ENCODE data around the gene HES1. TPM values are rescaled to one million over a fixed set of nuclear protein-coding genes. Genes with fewer than 3 reads are reported as not detected.
A peak's percentile ranks its signal among the peaks of the same experiment; 100 is the strongest.

The HES1 gene
- total RNA-seq, 1 donor from 2014 or later, result 36.2 TPM

GRCh38 chr3:194118920-194119319, 17.0 kb upstream of the HES1 start:
- no peak for DNase-seq (ENCODE audit: low read depth, low spot score)
- Mint-ChIP-seq H3K4me1 (peaks cover 4% of the 10 kb centered on the region), H3K27ac (ENCODE audit: unreplicated experiment) (peak overlapping the region; percentile 86), H3K27me3 (ENCODE audit: low read depth) (peaks cover 36% of the 10 kb centered on the region), H3K36me3 (ENCODE audit: low read depth) (no peaks in the 10 kb centered on the region), H3K9me3 (no peaks in the 10 kb centered on the region), H3K4me3 (no peak overlapping the region)
- TF ChIP-seq CTCF (conservative IDR thresholded peaks at IDR 0.05), result no peak

- H3K4me1 Mint-ChIP-seq, result no peaks in the 10 kb centered on the region
- no peak for TF ChIP-seq CTCF (conservative IDR thresholded peaks at IDR 0.05)
- no peaks in the 10 kb centered on the region for H3K36me3 Mint-ChIP-seq (ENCODE audit: low read depth)
- DNase-seq (ENCODE audit: low read depth, low spot score), result no peak
- no peak overlapping the region for H3K27ac Mint-ChIP-seq (ENCODE audit: unreplicated experiment)
- peaks cover 36% of the 10 kb centered on the region for H3K27me3 Mint-ChIP-seq (ENCODE audit: low read depth)
- no peaks in the 10 kb centered on the region for H3K9me3 Mint-ChIP-seq
- no peak overlapping the region for H3K4me3 Mint-ChIP-seq
These were observed 15.9 kb upstream of the HES1 start for GRCh38 chr3:194119831-194120590.

- Mint-ChIP-seq H3K27ac (ENCODE audit: unreplicated experiment) (no peak overlapping the region), H3K4me3 (no peak overlapping the region), H3K36me3 (ENCODE audit: low read depth) (no peaks in the 10 kb centered on the region), H3K27me3 (ENCODE audit: low read depth) (peaks cover 36% of the 10 kb centered on the region), H3K4me1 (no peaks in the 10 kb centered on the region), H3K9me3 (no peaks in the 10 kb centered on the region)
- no peak for DNase-seq (ENCODE audit: low read depth, low spot score)
- no peak for TF ChIP-seq CTCF (conservative IDR thresholded peaks at IDR 0.05)
These were observed 14.9 kb upstream of the HES1 start for GRCh38 chr3:194120789-194121770.

- no peaks in the 10 kb centered on the region for H3K36me3 Mint-ChIP-seq (ENCODE audit: low read depth)
- no peak for DNase-seq (ENCODE audit: low read depth, low spot score)
- H3K4me1 Mint-ChIP-seq, result no peaks in the 10 kb centered on the region
- peaks cover 35% of the 10 kb centered on the region for H3K27me3 Mint-ChIP-seq (ENCODE audit: low read depth)
- no peaks in the 10 kb centered on the region for H3K9me3 Mint-ChIP-seq
- TF ChIP-seq CTCF (conservative IDR thresholded peaks at IDR 0.05), result no peak
- no peak overlapping the region for H3K4me3 Mint-ChIP-seq
- H3K27ac Mint-ChIP-seq (ENCODE audit: unreplicated experiment), result no peak overlapping the region
These were observed 13.9 kb upstream of the HES1 start for GRCh38 chr3:194121891-194122631.

- Mint-ChIP-seq H3K4me3 (no peak overlapping the region), H3K9me3 (no peaks in the 10 kb centered on the region), H3K27me3 (ENCODE audit: low read depth) (peaks cover 39% of the 10 kb centered on the region), H3K4me1 (peaks cover 5% of the 10 kb centered on the region), H3K36me3 (ENCODE audit: low read depth) (no peaks in the 10 kb centered on the region), H3K27ac (ENCODE audit: unreplicated experiment) (no peak overlapping the region)
- no peak for DNase-seq (ENCODE audit: low read depth, low spot score)
- no peak for TF ChIP-seq CTCF (conservative IDR thresholded peaks at IDR 0.05)
These were observed 12.2 kb upstream of the HES1 start for GRCh38 chr3:194123726-194124125.
